Activated CD4-positive, CD25-positive, alpha-beta regulatory T cell treated with anti-CD3 and anti-CD28 coated beads, Interleukin-2, amount 50 U/mL, for 72 hours (primary cell): ENCODE data around the gene UQCC5.

Experiments used
- DNase-seq: peaks from one replicate; pipeline ENCODE4 v3.0.0; 2021

UQCC5 gene

GRCh38 chr3:52504977-52505376, 31.4 kb upstream of the UQCC5 start:
- DNase-seq: no peak

- DNase-seq: no peak
These were observed 30.0 kb upstream of the UQCC5 start for GRCh38 chr3:52506266-52506966.

DNA sequence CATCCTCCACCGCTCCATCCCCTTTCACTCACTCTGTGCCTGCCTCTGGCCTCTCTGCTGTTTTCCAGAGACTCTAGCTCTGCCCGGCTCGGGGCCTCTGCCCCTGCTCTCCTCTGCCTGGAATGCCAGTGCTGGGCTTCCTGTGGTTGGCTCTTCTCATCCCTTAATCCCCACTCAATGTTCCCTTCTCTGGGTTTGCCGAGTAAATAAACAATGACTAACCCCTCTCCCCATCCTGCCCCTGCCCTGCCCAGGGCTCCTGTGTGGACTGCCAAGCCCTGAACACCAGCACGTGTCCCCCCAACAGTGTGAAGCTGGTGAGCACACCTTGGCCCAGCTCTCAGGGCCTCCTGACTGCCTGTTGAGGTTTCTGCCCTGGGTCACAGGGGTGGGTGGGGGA, 29.0 kb upstream of the UQCC5 start:
- DNase-seq: no peak

- DNase-seq: no peak
These were observed 26.6 kb upstream of the UQCC5 start for GRCh38 chr3:52509753-52510328.

GRCh38 chr3:52511509-52511908, 24.9 kb upstream of the UQCC5 start:
- no peak for DNase-seq

DNA sequence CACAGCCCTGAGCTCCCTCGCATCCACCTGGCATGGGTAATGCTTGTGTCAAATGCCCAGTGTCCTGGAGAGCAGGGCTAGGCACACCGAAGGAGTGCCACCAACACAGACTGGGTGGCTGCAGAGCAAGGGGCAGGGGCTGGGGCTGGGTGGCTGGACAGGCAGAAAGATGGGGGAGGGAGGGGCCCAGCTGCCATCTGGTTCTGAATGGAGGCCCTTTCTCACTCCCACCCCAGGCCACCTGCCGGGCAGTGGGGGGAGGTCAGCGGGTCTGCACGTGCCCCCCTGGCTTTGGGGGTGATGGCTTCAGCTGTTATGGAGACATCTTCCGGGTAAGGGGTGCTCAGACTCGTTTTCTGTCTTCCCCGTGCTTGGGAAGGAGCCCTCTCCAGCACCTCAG, 24.3 kb upstream of the UQCC5 start:
- DNase-seq: no peak

- DNase-seq: no peak
These were observed 23.7 kb upstream of the UQCC5 start for GRCh38 chr3:52512727-52513126.

- no peak for DNase-seq
These were observed 23.1 kb upstream of the UQCC5 start for GRCh38 chr3:52513281-52513680.

GRCh38 chr3:52514576-52514975, 21.8 kb upstream of the UQCC5 start:
- no peak for DNase-seq

DNA sequence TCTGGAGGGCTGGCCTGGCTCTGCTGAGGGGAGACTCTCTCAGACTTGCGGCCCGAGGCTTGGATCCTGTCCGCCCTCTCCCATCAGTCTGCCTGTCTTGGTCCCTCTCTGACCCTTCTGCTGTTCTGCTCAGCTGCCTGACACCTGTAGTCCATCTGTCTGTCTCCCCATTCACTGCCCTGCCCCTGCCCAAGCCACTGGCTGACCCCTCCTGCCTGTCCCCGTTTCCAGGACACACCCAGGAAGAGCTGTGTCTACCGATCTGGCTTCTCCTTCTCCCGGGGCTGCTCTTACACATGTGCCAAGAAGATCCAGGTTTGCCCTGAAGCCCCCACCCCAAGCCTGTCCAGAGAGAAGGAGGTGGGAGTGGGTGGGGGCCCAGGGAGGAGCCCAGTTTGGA, 21.2 kb upstream of the UQCC5 start:
- no peak for DNase-seq

DNA sequence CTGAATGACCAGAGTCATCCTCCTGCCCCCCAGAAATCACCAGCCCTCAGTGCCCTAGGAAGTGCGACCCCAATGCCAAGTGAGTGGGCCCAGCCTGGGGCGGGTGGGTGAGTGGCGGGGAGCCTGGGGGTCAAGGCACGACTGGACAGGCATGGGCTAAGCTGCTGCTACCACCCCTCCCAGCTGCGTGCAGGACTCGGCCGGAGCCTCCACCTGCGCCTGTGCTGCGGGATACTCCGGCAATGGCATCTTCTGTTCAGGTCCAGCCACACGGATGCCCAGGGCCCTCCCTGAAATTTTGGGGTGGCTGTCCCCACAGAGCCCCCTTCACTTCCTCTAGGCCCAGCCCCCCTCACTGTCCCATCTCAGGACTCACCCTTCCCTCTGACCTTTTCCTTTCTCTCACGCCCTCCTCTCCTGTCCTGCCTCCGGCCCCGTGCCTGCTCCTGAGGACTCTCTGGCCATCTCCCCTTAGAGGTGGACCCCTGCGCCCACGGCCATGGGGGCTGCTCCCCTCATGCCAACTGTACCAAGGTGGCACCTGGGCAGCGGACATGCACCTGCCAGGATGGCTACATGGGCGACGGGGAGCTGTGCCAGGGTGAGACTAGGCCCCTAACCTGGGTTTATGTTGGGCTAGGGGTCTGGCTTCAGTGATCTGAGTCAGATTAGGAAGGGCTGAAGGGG, 19.8 kb upstream of the UQCC5 start:
- no peak for DNase-seq

DNA sequence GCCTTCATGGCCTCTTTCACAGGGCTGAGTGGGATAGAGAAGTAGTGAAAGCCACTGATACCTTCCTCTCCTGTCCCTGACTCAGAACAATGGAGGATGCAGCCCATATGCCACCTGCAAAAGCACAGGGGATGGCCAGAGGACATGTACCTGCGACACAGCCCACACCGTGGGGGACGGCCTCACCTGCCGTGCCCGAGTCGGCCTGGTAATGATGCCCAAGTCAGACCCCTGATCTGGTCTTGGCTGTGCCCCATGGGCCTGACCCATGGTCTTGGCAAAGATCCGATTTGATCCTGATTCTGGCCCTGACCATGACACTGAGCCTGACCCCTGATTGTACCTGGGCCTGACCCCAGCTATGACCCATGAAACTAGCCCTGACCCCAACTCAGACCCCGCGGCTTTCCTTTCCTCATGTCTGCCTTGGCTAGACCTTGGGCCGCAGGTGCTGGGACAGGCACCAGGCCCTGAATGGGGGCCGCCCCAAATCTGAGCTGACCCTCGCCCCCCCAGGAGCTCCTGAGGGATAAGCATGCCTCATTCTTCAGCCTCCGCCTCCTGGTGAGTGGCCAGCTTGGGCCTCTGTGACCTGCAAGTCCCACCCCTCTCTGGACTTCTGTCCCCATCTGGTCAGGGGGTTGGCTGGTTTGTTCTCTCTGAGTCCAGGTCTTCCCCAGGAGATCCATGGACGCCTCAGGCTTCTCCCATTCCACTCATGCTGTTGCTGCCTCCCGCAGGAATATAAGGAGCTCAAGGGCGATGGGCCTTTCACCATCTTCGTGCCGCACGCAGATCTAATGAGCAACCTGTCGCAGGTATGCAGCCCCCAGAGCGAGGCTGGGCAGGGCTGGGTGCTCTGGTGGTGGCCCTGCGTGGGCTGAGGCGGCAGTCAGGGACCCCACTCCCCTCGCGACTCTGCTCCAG, 18.3 kb upstream of the UQCC5 start:
- DNase-seq: no peak

- DNase-seq: no peak
These were observed 17.5 kb upstream of the UQCC5 start for GRCh38 chr3:52518723-52519444.

GRCh38 chr3:52519445-52520140, 16.8 kb upstream of the UQCC5 start:
- DNase-seq: no peak

DNA sequence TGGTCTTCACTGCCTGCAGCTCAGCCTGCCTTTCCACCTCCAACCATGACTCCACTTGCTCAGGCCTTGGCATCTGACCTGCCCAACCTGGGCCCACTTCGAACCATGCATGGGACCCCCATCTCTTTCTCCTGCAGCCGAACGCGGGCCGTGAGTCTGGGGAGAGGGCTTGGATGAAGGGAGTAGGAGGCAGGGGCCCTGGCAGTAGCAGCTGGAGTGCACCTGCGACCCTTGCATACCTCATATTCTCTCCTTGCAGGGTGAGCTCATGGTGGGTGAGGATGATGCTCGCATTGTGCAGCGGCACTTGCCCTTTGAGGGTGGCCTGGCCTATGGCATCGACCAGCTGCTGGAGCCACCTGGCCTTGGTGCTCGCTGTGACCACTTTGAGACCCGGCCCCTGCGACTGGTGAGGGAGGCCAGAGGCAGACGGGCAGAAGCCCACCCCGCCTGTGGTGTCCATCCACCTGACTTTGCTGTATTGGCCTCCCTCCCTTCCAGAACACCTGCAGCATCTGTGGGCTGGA, 16.2 kb upstream of the UQCC5 start:
- DNase-seq: no peak

DNA sequence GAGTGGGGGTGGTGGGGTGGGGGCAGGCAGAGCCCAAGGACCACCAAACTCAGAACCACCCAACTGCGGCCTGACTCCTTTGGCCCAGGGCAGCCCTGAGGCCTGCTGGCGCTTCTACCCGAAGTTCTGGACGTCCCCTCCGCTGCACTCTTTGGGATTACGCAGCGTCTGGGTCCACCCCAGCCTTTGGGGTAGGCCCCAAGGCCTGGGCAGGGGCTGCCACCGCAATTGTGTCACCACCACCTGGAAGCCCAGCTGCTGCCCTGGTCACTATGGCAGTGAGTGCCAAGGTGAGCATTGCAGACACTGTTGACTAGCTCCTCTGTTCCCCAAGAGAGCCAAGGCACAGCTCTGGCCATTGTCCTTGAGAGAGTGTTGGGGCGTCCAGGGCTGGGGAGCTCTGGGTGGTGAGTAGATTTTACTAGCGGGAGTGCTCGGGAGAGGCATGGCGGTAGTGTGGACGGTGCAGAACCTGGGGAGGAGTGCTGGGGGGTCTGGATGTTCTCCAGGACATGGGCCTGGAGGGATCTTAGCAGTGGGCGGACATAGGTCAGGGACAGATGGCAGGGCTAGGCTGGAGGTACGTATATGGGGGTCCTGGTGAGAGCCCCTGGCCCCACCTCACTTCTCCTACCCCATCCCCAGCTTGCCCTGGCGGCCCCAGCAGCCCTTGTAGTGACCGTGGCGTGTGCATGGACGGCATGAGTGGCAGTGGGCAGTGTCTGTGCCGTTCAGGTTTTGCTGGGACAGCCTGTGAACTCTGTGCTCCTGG, 15.5 kb upstream of the UQCC5 start:
- no peak for DNase-seq

DNA sequence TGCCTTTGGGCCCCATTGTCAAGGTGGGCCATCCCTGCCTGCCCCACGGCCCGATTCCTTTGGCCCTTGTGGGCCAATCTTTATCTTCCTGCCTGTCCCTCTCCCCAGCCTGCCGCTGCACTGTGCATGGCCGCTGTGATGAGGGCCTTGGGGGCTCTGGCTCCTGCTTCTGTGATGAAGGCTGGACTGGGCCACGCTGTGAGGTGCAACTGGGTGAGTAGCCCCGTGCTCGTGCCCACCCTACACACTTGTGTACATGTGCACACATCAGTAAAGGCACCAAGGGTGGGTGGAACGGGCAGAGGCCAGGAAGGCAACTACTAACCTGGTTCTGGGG, 14.9 kb upstream of the UQCC5 start:
- DNase-seq: no peak

- DNase-seq: no peak
These were observed 14.3 kb upstream of the UQCC5 start for GRCh38 chr3:52521881-52522650.

GRCh38 chr3:52522651-52523251, 13.7 kb upstream of the UQCC5 start:
- no peak for DNase-seq
